GM19043 (cell line): Measurements from ENCODE around the gene SAPCD1.

ENCODE experiments used
- ATAC-seq: cut with Tn5 transposase; IDR thresholded peaks from one replicate; pipeline ENCODE4 v1.9.1; 2021; ENCODE audit warnings: low read depth; ENCODE audit not compliant: unreplicated experiment

SAPCD1 gene

DNA sequence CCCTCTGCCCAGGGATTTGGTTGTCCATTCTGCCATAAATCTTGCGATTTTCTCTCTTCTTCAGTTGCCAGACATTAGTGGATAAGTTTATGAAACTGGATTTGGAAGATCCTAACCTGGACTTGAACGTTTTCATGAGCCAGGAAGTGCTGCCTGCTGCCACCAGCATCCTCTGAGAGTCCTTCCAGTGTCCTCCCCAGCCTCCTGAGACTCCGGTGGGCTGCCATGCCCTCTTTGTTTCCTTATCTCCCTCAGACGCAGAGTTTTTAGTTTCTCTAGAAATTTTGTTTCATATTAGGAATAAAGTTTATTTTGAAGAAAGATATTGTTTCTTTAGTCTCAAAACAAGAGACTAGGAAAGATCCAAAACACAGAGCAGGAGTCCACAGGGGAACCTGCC, at the start of gene SAPCD1:
Gene SAPCD1, plus strand, starts transcription at position 301 of the 400 bp plus-strand sequence. CDS start 399 bp downstream, outside the sequence.
- no peak for ATAC-seq

DNA sequence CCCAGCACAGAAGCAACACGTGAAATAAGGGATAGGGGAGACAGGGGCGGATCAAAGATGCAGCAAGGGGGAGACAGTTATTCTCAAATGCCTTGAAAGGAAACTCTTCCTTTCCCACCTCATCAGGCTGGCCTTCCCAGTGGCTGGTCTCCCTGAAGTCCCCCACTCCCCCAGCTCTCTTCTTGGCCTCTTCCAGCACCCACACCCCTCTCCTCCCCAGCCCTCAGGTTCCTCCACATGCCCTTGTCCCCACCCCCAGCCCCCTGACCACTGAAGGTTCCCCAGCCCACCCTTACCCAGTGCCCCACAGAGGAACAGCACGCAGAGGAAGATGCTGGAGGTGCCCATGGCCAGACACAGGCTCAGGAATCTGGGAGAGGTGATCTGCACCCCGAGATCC, 49.0 kb upstream of the SAPCD1 start:
- no peak for ATAC-seq

DNA sequence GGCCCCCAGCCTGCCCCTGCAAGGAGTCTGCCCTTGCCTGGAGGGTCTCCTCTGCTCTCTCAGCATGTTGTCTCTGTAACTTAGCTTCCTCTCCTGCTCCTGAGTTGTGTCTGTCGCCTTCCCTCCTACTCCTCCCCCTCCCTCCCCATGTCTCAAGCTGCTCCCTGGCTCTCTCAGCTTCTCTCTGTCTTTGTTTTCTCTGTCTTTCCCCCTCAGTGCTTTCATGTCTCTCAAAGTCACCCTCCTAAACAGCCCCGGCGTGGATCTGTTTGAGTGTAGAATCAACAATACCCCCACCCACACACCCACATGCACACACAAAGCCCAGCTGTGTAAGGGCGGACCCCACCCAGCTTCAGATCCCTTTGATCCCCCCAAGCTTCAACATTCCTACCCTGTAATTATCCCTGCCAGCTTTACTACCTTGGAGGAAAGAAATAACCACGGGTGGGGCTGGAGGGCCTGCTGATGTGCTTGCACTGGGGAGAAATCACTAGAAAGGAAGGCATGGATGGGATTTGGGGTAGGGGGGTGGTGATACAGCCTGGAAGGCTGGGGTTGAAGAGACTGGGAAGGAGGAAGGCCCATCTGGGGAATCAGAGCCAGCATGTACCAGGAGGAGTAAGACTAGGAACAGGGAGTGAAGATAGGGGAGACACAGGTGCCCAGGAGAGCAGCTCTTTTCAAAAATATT, 48.3 kb upstream of the SAPCD1 start:
- no peak for ATAC-seq

DNA sequence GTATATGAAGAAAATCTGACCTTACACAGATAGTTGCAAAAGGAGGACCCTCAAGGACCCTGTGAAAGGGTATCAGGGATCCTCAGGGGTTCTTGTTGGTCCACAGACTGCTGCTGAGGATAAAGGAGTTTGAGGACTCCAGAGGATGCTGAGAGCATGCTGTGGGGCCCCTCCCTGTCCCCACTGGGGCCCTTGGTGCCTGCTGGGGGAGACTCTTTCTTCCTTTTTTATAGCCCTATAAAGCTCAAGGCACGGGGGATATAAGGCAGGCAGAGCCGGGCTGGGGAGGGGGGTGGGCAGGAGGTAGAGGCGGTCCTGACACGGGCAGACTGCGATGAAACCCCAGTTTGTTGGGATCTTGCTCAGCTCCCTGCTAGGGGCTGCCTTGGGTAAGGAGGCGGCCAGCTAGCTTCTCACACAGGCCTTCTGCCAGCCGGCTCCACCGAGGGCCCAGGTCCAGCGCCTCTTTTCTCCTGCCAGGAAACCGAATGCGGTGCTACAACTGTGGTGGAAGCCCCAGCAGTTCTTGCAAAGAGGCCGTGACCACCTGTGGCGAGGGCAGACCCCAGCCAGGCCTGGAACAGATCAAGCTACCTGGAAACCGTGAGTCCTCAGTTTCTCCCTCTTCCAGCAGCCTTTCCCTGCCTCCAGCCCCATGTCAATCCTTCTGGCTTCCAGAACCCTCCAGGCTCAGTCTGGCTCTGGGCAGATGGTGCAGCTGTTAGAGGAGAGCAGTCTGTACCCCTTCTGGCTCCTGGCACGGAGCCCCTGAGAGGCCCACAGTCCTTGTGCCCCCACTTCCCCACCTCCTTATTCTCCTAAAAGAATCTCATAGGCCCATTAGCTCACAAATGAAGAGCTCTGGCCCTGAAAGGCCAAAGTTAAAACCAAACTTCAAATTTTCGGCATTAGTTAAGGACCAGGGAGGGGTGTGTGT, 47.2 kb upstream of the SAPCD1 start, which contains the start of gene LY6G6D:
Gene LY6G6D, plus strand, starts transcription at position 327 of the 937 bp plus-strand sequence. Its CDS starts 8 bp downstream, at position 335.
- ATAC-seq: no peak

DNA sequence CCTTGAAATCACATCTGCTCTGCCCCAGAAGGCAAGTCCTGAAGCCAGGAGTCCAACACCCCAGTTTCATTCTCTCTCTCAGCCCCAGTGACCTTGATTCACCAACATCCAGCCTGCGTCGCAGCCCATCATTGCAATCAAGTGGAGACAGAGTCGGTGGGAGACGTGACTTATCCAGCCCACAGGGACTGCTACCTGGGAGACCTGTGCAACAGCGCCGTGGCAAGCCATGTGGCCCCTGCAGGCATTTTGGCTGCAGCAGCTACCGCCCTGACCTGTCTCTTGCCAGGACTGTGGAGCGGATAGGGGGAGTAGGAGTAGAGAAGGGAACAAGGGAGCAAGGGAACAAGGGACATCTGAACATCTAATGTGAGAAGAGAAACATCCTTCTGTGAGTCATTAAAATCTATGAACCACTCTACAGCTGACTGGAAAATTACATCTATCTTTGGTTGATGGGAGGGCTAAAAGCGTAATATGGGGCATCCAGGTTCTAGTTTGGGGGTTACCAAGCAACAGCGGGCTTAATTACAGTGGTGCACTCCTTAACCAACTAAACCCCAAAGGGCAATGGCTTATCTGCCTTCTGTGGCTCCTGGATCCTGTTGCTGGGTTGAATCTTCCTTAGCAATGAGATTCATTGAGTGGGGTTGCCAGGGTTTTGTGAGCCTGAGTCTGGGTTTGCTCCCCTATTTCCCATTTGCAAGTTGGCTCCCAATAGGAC, 44.8 kb upstream of the SAPCD1 start:
- ATAC-seq: no peak

DNA sequence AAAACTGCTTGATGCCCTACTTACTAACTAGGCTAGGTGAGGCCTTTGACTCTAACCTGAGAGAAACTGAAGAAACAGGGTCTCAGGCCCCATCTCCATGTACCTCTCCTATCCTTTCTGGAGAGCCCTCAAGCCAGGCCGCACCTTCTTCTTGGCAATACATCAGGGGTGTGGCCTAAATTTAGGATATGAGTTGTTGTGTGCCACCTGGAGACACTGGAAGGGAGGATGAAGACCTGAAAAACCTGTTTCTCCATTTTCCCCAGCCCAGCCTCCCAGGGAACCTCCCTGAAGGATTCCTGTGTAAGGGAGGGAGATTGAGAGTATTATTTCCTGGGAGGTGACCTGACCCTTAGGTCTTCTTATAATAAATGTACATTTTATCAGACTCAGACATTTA, 44.2 kb upstream of the SAPCD1 start:
- no peak for ATAC-seq

DNA sequence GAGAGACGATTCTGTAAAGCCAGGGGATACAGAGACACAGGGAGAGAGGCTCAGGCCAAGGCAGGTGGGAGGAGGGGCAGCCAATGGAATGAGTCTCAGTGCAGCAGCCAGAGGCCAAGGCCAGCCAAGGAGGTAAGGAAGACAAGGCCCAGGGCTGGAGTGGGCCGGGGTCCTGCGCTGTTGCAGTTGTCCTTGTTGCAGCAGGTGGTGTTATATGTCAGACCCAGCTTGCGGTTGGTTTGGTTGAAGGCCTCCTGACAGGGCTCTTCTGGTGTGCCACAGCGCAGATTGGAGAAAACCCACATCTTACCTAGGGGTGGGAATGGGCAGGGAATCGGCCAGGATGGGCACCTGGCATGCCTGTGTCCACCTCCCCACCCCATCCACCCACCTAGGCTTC, 43.5 kb upstream of the SAPCD1 start:
- no peak for ATAC-seq

DNA sequence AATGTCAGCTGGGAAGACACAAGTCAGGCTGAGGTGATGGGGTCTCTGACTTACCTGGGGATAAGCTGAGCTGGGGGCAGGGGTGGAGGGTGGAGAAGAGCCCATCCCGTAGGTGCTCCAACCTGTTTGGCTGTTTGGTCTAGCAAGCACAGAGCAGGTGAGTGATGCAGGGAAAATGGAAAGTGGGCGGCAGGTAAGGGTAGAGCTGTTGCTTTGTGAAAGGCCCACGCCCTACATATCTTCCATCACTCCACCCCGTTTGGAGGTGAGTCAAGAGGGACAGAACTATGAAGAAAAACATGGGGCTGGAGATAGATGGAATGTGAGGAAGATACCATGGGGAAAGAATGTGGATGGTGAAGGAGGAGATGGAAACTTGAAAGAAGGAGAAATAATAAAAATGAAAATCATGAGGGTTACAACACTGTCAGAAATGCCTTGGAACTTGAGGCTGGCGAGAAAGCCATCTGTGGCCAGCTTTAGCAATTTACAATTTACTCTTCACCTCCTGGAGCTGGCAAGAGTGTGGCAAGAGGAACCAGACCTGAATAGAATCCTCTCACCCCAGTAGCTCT, 42.2 kb upstream of the SAPCD1 start:
- no peak for ATAC-seq

DNA sequence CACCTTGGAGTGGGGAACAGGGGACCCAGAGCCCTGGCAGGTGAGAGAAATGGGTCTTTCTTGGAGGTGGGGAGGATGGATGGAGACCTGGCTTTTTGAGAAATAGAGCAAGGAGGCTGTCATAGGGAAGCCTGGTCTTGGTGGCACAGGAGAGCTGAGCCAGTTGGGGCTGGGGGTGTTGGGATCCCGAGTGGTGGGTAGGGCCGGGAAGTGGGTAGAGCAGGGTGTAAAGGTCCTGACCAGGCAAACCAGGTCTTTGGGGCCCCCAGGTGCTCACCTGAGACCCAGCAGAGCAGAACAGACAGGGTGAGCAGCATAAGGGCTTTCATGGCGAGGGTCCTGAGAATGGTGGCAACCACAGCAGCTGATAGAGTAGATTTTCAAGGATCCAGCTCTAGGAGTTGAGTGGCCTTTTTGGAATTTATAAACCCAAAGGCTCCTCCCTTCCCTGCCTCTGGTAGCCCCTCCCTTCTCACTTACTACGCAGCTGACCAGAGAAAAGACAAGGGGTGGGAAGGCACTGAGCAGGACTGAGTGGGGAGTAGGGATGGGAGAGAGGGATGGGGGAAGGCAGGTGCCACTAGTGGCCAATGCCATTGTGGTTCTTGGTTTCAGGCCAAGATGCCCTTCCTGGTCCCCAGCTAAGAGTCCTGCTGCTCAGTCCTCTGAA, 41.0 kb upstream of the SAPCD1 start, which contains the start of gene LY6G6C:
Gene LY6G6C, minus strand, starts transcription at position 396 of the 670 bp plus-strand sequence. Its CDS starts 67 bp downstream, at position 329.
- no peak for ATAC-seq

DNA sequence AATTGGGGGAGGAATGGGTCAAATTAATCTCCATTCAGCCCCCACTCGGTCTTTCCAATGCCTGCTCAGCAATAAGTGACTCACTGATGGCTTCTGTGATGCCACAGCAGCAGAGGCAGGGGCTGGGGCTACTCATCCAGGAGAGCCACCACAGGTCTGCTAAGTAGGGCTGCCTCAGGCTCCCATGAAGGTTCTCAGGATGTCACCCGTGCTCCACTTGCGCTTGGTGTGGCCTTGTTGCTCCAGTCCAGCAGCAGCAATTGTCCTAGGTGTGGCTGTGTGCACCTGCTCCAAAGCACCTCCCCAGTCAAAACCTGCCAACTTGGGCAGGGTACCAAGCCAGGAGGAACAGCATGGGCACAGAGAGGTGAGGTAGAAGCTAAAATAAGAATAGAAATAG, 40.3 kb upstream of the SAPCD1 start:
- ATAC-seq: no peak

DNA sequence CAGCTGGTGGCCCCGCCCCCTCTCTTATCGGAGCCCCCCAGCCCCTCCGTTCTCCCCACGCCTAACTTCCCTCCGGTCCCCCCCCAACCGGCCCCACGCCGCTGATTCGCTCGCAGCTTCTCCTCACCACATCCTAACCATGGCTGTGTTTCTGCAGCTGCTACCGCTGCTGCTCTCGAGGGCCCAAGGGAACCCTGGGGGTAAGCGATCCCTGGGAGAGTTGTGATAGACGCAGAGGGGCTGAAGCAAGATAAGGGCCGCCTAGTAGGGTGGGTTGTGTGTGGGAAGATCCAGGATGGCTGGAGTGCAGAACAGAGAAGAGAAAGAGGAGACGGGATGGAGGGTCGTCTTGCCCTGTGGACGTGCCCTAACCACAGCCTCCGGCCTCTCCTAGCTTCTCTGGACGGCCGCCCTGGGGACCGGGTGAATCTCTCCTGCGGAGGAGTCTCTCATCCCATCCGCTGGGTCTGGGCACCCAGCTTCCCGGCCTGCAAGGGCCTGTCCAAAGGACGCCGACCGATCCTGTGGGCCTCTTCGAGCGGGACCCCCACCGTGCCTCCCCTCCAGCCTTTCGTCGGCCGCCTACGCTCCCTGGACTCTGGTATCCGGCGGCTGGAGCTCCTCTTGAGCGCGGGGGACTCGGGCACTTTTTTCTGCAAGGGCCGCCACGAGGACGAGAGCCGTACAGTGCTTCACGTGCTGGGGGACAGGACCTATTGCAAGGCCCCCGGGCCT, 39.0 kb upstream of the SAPCD1 start, which contains the start of gene MPIG6B:
Gene MPIG6B, plus strand, starts transcription at position 129 of the 735 bp plus-strand sequence. Its CDS starts 11 bp downstream, at position 140.
- no peak for ATAC-seq

DNA sequence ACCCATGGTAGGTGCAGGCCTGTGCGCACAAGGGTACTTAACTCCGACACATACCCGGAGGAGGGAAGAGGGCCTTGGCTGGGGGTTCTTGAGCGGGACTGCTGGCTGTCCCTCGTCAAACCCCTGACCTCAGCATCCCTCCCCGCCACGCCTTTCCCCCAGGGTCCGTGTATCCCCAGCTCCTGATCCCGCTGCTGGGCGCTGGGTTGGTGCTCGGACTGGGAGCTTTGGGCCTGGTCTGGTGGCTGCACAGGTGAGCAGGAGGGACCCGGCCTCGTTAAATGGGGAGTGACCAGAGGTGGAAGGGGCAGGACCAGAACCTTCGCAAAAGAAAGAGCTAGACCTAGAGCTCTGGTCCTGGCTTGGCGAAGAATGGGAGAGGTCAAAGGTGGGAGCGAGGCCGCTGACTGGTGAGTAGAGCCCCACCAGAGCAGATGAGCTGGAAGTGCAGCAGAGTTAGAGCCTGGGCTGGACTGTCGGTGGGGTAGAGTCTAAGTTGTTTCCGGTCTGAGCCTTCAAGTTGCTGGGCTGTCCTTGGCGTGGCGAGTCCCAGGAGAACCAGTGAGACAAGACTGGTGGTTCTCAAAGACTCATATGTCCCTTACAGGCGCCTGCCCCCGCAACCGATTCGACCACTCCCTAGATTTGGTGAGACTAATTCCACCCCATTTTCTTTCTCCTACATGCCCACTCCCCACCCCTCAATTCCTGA, 38.3 kb upstream of the SAPCD1 start:
- no peak for ATAC-seq

DNA sequence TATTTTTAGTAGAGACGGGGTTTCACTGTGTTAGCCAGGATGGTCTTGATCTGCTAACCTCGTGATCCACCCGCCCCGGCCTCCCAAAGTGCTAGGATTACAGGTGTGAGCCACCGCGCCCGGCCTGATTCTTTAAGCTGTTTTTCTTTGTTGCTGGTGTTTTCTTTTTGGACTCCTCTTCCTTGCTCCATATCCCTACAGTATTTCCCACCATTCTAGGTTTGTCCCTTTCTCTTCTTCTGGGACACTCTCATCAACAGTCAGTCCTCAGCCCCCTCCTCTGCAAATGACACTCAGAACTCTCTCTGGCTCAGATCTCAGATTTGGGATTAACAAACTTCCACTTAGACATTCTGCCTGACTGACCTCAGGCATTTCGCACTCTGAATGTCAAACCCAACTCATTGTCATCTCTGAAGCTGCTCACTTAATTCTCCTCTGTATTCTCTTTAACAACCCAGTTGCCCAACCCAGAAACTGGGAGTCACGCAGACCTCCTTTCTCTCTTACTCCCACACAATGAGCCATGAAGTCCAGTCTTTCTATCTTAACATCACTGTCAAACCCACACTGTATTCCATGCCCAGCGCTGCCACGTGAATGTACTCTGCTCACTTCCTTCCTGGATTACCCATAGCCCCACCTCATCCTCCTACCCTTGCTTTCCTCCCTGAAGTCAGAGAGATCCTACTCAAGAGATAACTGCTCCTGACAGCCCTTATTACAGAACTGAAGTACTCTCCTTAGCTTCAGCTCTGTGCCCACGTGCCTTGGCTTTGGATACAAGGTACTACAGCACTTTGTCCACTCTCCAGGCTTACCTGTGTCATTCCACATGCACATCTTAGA, 36.7 kb upstream of the SAPCD1 start:
- ATAC-seq: no peak

DNA sequence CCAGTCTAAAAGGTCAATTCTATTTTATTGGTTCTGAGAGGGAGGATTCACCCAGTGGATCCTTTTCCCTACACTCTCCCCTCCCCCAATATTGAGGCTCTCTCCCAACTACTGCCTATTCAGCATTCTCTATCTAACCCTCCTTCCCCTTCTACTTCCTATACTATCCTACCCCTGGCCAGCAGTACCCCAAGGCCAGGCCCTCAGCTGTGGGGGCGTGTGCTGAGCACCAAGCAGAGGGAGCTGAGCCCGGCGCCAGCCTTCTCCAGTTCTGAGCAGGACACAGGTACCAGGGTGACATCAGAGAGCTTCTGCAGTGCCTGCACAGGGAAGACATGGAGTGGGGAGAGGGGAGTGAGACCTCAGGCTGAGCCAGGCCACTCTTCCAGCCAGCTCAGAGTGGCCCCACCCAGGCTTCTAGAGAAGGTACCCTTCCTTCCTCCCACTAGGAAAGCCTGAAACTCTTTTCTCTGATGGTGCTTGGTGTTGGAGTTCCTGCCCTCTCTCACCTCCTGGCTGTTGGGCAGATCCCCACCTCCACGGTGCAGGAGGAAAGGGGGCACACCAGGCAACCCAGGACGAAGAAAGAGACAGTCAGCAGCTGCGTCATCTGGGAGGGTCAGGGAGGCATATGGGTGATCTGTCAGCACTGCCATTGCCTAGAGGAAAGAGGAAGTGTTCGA, 35.3 kb upstream of the SAPCD1 start:
- peak; percentile 65 for ATAC-seq

DNA sequence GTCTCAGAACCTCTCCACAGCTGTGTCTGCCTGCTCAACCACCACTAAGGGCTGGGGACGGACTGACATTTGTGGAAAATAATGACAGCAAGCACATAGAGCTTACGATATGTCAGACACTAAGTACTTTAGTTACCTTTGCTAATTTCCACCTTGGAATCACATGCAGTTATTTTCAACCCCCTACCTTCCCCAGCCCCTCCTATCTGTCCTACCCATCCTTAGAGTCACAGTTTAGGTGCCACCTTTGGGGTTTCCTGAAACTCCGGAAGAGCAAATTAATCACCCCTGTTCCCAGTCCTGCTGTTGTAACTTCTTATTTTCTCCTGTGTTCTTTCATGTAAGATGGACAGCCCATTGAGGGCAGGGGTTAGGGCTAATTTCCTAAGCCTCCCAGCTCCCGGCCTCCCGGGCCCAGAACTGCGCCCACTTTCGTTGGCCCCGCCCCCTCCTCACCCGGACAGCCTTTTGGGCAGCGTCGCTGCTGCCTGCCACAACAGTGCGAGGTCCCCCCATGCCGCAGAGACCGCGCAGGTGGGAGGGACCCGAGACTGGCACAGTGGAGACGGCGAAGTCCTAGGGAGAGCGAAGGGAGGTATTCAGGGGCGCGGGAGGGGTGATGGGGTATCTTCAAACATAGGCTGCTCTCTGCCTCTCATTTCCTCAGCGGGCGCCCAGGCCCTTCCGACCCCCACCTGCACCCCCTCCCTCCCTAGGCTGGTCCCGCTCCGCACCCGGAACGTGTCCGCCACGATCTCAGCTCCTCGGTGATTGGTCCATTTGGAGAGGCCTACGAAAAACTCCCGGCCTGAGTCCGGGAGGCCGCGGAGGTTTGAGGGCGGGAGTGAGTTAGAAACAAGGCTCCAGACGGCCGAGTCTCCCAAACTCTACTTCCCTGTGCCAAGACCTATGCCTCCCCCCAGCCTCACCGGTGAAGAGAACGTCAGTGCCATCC, 34.5 kb upstream of the SAPCD1 start:
- no peak for ATAC-seq
